ENCODE data around the gene CALCOCO1. TPM values are rescaled to one million over a fixed set of nuclear protein-coding genes. Genes with fewer than 3 reads are reported as not detected.

CALCOCO1 gene
- total RNA-seq, 1 experiment from 2014 or later, result 20.4 TPM

GRCh38 chr12:53659011-53659551 lies 68.2 kb downstream of the CALCOCO1 start:
- Histone ChIP-seq H3K9me3 (ENCODE audit: low read length) (no peaks in the 10 kb centered on the region), H3K9ac (ENCODE audit: low read length) (peak overlapping the region; percentile 48), H3F3A (ENCODE audit: low read length, unreplicated experiment) (peaks cover 6% of the 10 kb centered on the region), H3K4me1 (ENCODE audit: insufficient read depth, low read length) (peaks cover 22% of the 10 kb centered on the region), H3K36me3 (ENCODE audit: low read depth, low read length) (no peaks in the 10 kb centered on the region), H3K79me2 (ENCODE audit: low read length) (no peaks in the 10 kb centered on the region), H3K4me3 (ENCODE audit: low read length) (peak overlapping the region; percentile 25; the same call in 1 of the 2 replicates), H3K4me2 (ENCODE audit: low read length) (peak overlapping the region; percentile 61), H3K9me2 (replicated peaks; ENCODE audit: low read length) (no peaks in the 10 kb centered on the region), H3K27me3 (ENCODE audit: low read length) (no peaks in the 10 kb centered on the region), H2AFZ (ENCODE audit: low read length) (peak overlapping the region; percentile 51), H4K20me1 (ENCODE audit: low read length) (no peaks in the 10 kb centered on the region), H3K27ac (ENCODE audit: low read length) (peak overlapping the region; percentile 90)
- no TSS peak for BruUV-seq (replicated peaks)
- peak; percentile 99 for ATAC-seq
- peak; percentile 95 for DNase-seq
- TF ChIP-seq EZH2 (IDR thresholded peaks at IDR 0.05; ENCODE audit: low read length, unreplicated experiment) (no peak), EZH2phosphoT487 (IDR thresholded peaks at IDR 0.05; ENCODE audit: borderline replicate concordance, low read length) (no peak)
- TF ChIP-seq, protein P1, sequence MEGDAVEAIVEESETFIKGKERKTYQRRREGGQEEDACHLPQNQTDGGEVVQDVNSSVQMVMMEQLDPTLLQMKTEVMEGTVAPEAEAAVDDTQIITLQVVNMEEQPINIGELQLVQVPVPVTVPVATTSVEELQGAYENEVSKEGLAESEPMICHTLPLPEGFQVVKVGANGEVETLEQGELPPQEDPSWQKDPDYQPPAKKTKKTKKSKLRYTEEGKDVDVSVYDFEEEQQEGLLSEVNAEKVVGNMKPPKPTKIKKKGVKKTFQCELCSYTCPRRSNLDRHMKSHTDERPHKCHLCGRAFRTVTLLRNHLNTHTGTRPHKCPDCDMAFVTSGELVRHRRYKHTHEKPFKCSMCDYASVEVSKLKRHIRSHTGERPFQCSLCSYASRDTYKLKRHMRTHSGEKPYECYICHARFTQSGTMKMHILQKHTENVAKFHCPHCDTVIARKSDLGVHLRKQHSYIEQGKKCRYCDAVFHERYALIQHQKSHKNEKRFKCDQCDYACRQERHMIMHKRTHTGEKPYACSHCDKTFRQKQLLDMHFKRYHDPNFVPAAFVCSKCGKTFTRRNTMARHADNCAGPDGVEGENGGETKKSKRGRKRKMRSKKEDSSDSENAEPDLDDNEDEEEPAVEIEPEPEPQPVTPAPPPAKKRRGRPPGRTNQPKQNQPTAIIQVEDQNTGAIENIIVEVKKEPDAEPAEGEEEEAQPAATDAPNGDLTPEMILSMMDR (conservative IDR thresholded peaks at IDR 0.05; ENCODE audit: low read depth, low read length), result no peak
- CTCF ChIA-PET, result interaction anchor here (0.6 to 2.0 kb wide), 6 partner anchors 17 to 601 kb away, joined by 3 to 10 read pairs (median 4); partner anchors contain the start of gene ATP5MC2
- POLR2A ChIA-PET (ENCODE audit: unreplicated experiment), result interaction anchor here (0.5 to 1.4 kb wide), 7 partner anchors 12 to 98 kb away, joined by 3 to 14 read pairs (median 8); partner anchors contain the start of genes ATF7 and ATP5MC2
- intact Hi-C loops (cut with micrococcal nuclease), result loop anchor here (1.0 kb wide), 2 partner anchors 17 to 33 kb away; partner anchors contain the start of genes ATF7 and ATP5MC2

Other genes starting within 250 kb of the CALCOCO1 start
- gene MAP3K12, start 228.0 kb downstream of the CALCOCO1 start, total RNA-seq (2014; rRNA removed), result 8.5 and 9.6 TPM in 2 replicates
- 82.0 and 98.9 TPM in 2 replicates for gene TARBP2, start 226.2 kb downstream of the CALCOCO1 start, total RNA-seq (2014; rRNA removed)
- not detected in 2 replicates for gene NPFF, start 220.0 kb downstream of the CALCOCO1 start, total RNA-seq (2014; rRNA removed)
- gene ATF7, start 101.1 kb downstream of the CALCOCO1 start, total RNA-seq (2014; rRNA removed), result 7.9 and 14.2 TPM in 2 replicates
- gene ATP5MC2, start 51.4 kb downstream of the CALCOCO1 start, total RNA-seq (2014; rRNA removed), result 244 and 322 TPM in 2 replicates
- not detected in 2 replicates for gene CISTR, start 24.5 kb upstream of the CALCOCO1 start, total RNA-seq (2014; rRNA removed)
- 7.8 and 9.0 TPM in 2 replicates for gene HOXC13, start 211.4 kb upstream of the CALCOCO1 start, total RNA-seq (2014; rRNA removed)
- 0.33 and 1.2 TPM in 2 replicates for gene HOXC12, start 227.5 kb upstream of the CALCOCO1 start, total RNA-seq (2014; rRNA removed)
- 0.84 and 1.2 TPM in 2 replicates for gene HOXC11, start 245.7 kb upstream of the CALCOCO1 start, total RNA-seq (2014; rRNA removed)
- 3.5 and 4.3 TPM in 2 replicates for gene HOTAIR, start 247.5 kb upstream of the CALCOCO1 start, total RNA-seq (2014; rRNA removed)